ENCODE results near the gene MXRA7.
A peak's percentile ranks its signal among the peaks of the same experiment; 100 is the strongest.
"Not testable (repeated sequence)": the region's sequence is repeated elsewhere in the genome, so short reads cannot be mapped to it uniquely, and the experiment has no call there.

The MXRA7 gene

DNA sequence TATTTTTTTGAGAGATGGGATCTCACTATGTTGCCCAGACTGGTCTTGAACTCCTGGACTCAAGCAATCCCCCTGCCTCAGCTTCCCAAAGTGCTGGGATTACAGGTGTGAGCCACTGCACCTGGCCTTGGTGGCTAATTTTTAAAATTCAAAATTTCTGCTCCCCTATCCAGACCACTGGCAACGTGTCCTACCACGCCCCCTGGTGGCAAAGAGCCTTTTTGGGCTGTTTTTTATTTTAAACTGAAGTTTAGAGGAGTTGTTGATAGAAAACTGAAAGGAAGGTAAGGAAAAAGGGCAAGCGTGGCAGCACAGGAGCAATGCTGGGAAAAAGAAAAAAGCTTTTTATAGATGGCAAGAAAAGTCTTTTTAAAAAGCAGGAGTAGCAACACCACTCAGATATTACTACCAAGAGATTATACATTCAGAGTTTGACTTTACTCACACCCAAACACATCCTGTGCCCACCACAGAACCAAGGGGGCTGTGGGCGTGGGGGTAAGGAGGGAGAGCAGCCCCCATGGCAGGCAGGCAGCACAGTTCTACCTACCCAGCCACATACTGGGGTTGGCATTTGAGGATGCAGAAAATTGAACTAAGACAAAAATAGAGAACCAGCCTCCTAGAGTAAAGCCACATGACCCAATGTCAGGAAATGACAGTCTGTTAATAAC is 4.2 kb upstream of the MXRA7 start:
- peak; percentile 64 for DNase-seq

DNA sequence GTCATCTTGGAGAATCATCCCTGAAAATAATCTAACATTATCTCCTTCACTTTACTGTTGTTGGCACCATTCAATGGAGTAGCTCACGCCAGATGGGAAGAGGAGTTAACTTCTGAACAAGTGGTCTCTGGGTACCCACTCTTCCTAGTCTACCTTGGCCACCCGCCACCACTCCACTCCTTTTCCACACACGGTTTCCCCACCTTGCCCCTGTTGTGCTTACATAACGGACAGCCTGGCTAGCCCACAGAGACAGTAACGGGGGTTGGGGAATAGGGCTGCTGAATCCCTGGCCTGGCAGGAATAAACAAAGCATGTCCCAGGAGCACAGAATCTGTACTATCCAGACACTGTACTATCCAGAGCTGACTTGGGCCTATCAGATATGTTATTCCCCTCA is 3.6 kb upstream of the MXRA7 start:
- DNase-seq, result no peak

DNA sequence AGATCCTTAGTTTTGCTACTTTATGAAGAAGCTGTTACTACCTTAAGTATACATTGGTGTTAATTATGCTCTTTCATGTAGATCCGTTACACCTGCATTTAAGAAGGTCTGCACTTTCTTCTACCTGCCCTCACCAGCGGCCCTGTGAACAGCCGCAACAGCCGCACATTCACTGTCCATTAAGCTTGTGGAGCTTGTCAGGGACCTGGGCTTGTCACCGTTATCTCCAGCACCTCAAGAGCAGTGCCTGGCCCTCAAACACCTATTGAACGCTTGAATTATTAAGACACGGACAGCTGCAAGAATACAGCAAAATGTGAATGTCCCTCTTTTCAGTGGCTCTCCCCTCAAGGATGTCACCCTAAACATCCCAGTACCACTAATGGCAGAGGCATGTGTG is 3.0 kb upstream of the MXRA7 start:
- no peak for DNase-seq

DNA sequence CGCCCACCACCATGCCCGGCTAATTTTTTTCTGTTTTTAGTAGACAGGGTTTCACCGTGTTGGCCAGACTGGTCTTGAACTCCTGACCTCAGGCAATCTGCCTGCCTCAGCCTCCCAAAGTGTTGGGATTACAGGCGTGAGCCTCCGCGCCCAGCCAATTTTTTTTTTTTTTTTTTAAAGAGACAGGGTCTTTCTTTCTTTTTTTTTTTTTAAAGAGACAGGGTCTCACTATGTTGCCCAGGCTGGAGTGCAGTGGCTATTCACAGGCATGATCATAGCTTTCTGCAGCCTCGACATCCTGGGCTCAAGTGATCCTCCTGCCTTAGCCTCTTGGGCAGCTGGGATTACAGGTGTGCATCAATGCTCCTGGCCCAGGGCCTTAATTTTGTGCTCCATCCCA is 1.6 kb upstream of the MXRA7 start:
- not testable (repeated sequence) for DNase-seq

DNA sequence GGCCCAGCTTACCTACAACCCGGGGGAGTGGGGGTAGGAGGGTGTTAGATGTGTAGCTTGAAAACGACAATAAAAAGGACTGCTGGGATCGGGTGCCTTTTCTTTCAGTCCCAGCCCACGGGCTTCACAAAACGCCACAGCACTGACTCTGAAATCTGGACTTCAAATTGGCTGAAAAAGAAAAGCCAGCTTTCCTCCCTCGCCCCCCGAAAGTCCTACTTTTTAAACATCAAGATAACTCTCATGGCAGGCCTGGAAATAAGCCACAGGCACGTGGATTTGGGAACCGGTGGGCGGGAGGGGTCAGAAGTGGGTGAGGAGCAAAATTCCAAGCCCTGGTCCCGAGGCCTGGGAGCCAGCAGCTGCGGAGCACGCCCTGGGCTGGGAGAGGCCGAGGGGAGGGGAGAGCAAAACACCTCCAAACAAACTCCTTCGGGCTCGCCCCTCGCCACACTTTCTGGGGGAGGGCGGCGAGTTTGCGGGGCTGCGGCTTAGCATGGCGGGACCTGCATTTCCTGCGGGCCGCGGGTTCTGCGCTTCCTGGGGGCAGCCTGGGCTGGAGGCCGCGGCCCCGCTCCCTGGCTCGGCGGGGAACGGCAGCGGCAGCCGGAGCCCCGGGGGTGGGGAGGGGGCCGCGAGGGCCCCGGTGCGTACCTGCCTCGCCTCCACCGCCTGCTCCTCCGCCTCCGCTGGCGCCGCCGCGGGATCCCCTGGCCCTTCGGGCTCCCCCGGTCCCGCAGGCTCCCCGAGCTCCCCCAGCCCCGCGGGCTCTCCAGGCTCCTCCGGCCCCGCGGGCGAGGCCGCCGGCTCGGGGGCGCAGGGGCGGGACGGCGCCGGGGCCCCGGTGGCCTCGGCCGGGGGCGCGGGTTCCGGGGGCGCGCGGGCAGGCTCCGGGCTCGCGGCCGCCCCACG is 558 bp downstream of the MXRA7 start:
- not testable (repeated sequence) for DNase-seq

DNA sequence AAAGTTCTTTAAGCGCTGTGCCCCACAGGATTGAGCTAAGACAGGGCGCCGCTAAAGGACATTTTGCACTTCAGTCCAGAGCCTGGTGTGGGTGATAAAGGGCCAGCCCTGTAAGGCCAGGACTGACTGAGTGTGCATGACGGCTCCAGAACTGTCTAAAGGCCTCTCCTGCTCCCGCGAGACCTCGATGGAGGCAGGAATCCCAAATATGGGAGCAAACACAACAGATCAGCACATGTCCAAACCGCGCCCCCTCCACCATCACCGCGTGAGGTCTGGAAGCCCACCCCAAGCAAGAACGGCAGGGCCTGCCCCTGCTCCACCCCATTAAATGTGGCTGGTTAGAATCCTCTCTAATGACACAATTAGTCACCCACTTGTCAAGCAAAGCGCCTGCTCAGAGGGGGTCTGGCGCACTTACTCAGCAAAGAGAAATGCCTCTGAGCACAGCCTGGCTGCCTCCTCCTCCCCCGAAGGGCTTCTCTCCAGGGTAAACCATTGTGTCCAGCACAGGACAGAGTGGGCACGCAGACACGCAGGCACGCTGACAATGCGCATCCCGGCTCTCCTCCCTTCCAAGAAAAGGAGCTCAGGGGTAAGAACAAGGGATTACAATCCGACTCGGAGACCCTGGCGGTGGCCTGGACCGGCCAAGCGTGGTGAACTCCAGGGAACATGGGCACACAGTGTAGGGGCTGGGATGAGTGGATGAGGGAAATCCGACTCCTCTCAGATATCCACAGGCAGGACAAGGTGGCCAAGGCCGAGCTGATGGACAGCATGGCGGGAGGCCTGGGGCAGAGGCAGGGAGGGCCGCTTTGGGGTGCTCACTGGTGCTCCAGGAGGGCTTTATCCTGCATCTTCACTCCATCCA is 1.5 kb downstream of the MXRA7 start:
- DNase-seq, result no peak

DNA sequence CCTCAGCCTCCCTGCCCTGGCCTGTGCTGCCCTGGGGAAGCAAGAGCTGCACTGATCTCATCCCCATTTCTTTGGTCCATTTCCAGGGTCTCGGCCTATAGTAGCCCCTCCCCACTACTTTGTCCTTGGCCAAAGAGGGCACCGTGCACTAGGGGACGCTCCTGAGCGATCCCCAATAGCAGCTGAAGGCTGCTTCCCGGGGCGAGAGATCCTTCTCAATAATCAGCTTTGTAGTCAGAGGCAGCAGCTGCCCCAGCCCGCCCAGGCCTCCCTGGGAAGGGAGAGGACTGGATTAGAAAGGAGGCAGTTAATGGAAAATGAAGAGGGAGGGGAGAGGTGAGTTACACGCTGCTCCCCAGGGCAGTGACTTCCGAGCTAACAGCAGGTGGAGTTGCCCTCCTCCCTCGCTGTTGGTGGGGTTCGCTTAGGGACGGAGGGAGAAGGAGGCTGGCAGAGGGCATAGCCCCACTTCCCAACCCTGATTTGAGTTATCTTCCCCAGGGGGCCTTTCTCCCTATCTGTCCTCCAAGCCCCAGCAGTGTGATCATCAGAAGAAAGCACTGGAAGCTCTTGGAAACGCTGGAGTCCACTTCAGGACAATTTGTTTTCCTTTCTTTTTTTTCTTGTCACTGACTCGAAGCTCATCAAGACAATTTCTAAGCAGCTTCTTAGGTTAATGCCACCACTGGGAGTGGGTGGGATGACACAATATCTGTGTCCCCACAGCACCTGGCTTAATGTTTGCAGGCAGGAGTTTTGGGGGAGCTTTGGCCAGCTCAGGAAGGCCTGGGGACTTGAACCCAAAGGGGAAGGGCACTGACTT is 2.6 kb downstream of the MXRA7 start:
- DNase-seq, result no peak

DNA sequence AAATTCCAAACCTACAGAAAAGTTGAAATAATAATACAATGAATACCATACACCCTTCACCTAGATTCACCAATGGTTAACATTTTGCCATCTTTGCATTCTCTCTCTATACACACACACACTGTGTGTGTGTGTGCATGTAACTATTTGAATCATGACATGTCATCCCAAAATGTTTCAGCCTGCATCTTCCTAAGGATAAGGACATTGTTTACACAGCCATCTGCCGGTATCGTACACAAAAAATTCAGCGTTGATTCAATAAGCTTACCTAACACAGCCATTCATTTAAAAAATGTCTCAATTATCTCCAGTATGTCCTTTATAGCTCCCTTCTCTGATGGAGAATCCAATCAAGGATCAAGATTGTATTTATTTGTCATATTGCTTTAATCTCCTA is 3.9 kb downstream of the MXRA7 start:
- no peak for DNase-seq

DNA sequence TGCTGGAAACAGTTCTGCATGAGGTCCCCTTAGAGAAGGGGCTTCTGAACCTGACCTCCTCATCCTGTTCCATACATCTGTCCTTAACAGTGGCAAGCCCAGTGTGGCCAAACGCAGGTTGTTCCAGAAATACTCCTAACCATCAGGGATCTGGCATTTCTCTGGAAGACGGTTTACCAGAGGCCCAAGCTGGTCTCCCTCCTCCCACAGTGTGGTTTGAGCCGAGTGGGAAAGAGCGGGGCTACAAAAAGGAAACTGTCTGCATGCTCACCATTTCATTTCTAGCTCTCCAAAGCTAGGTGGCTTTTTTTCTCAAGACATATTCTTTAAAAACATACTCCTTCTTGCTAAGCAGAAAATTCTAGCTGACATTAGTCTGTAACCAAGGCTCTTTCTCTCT is 6.0 kb downstream of the MXRA7 start:
- no peak for DNase-seq

DNA sequence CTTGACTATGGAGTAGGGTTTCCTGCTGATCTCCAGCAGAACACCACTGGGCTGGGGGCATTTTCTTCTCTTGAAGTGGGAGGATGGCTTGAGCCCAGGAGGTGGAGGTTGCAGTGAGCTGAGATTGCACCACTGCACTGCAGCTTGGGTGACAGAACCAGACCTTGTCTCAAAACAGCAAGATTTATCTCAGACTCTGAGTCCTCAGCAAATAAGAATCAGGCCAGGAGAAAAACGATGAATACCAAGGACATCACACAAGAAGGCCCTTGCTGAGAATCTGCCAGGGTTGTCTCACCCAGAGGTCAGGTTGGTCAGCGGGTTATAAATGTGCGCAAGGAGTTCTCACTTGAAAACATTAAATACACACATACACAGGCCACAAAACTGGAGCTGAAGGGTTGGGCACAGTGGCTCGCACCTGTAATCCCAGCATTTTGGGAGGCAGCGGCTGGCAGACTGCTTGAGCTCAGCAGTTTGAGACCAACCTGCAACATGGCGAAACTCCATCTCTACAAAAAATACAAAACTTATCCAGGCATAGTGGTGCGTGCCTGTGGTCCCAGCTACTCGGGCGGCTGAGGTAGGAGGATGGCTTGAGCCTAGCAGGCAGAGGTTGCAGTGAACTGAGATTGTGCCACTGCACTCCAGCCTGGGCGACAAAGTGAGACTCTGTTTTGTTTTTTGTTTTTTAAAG is 7.7 kb downstream of the MXRA7 start:
- no peak for DNase-seq

DNA sequence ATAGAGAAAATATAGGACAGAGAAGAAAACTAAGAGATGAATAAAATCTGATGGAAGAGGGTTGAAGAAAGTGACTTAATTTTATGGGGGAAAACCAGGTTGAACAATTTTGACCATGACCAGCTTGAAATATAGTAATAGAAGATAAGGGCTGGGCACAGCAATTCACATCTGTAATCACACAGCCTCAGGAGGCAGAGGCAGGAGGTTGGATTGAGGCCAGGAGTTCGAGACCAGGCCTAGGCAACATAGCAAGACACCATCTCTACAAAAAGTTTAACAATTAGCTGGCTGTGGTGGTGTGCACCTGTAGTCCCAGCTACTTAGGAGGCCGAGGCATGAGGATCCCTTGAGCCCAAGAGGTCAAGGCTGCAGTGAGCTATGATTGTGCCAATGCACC is 8.7 kb downstream of the MXRA7 start:
- no peak for DNase-seq

DNA sequence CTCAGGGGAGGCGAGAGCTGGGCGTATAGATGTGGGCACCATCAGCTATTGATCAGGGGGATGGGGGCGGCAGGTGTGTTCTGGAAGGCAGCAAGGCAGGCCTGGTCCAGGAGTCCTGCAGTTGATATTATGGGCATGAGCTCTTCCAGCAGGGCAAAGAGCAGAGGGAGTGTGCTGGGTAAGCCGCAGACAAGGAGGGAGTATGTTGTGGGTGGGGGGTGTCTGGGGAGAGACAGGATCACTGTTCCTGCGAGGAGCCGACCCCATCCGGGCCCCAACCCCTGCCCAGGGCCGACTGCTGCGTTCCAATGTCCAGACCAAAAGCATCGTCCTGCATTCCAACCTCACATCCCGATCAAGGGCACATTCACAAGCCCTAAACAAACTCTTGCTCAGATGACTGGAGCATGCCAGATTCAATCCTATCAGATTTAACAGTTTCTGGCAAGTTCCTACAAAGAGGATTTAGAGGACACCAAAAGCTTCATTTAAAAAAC is 9.2 kb downstream of the MXRA7 start:
- no peak for DNase-seq

DNA sequence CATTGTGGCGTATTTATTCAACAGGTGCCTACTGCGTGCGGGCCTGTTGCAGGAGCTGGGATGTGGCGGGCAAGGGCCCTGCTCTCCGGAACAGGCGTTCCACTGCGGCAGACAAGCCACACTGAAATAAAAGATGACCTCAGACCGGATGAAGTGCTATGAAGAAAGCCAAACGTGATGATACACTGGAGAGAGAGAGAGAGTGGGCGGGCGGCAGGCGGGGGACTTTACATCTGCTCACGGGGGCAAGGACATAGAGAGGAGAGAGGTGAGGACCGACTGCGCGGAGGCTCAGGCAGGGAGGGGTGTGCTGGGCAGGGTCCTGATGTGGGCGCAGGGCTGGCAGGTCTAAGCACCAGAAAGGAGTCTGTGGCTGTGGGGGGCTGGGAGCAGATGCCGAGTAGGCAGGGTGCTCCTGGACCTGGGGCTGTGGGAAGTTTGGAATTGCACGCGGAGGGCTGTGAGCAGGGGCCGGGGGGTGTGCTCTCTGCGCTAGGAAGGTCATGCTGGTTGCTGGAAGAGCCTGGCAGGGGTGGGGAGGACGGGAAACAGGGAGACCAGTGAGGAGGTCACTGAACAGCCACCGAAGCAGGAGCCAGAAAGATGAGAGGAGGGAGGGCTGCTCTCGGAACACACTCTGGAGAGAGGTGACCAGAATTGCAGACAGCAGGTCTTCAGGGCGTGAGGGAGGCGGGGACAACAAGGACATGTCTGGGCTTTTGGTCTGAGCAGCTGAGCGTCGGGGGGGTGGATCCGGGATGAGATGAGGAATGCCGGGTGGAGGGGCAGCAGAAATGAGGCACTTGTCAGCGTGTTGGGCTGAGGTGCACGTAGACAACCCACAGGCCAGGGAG is 9.9 kb downstream of the MXRA7 start:
- DNase-seq, result no peak

DNA sequence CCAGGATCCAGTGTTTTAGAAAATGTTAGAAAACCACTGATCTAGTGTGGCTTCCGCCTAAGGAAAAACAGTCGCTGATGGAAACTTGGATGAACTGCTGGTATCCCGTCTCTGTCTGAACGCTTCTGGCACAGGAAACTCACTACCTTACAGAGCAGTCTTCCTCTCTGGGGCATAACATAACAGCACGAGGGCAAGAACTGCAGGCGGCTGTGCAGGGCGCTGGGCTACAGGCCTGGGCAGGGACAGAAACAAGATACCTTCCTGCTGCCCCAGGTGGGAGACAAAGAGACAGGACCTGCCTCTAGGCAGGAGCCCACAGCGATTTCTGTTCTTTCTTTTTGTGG is 10.5 kb downstream of the MXRA7 start:
- no peak for DNase-seq

DNA sequence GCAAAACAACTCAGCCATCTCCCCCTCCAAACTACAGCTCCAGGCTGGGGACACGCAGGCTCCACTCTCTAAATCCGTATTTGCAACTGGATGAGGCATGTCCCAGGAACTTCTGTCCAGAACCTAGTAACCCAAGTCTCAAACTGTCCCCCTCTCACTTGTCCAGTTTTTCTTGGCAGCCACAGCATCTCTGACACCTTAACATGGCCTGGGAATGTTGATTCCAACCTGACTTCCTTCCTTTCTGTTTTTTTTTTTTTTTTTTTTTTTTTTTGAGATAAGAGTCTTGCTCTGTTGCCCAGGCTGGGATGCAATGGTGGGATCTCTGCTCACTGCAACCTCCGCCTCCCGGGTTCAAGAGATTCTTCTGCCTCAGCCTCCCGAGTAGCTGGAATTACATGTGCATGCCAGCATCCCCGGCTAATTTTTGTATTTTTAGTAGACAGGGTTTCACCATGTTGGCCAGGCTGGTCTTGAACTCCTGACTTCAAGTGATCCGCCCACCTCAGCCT is 12.2 kb downstream of the MXRA7 start:
- DNase-seq, result not testable (repeated sequence)

DNA sequence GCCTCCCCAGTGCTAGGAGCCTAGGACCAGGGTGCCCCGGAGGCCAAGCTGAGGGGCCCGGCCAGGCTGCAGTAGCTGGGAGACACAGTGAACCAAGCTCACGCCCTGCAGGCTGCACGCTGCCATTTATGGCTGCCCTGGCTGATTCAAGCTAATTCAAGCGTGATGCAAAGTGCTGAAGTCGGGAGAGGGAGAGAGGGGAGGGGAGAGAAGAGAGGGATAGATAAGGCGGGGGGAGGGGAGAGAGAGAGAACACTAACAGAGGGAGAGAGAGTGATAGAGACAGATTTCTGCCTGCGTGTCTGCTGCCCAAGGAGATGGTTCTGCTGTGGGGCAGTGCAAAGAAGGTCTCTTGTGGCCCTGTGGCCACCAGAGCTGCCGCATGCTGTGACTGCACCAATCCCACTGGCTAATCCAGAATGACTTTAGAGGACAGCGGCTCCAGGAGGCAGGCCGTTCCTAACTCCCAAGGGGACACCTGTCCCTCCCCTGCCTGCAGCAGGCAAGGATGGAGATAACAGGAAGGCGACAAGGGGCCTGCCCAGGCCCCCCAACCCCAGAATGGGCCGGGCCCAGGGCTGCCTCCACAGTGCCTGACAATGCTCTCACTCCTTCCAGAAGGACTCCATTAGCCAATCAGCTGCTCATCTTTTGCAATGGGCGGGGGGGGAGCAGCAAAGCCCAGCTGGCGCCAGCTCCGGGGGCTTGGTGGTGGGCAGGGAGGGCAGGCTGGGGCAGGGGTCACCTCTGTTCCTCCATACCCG is 12.9 kb downstream of the MXRA7 start:
- DNase-seq, result no peak

DNA sequence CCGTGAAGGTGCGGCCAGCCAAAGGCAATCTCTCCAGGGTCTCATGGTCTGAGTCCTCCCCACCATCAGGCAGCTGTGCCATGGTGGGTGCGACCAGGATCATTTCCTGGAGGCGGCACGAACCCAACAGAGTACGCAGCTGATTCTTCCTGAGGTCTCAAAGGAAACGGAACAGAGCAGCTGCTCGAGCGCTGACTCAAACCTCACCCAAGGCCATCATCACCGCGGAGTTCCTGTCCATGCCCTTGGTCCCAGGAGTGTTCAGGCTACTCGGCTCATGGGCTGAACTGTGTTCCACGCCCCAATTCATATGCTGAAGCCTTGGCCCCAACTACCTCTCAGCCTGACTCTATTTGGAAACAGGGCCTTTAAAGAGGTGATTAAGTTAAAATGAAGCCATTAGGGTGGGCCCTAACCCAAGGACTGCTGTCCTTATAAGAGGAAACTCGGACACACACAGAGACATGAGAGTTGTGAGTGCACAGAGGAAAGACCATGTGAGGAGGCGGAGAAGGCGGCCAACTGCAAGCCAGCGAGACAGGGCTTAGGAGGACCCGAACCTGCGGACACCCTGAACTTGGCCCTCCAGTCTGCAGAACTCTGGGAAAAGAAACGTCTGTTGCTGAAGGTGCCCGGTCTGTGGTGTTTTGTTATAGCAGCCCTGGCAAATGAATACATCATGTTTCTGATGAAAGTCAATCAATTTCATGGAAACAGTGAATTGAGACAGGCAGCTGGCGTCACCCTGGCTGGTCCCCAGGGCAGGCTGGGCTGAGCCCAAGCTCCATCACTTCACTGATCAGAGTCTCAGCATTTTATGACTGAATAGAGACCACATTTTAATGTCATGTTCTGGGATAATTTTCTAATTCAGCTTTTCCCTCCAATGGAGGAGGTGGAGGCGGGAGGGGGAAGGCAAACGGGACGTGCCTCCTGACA is 13.7 kb downstream of the MXRA7 start:
- DNase-seq, result no peak

DNA sequence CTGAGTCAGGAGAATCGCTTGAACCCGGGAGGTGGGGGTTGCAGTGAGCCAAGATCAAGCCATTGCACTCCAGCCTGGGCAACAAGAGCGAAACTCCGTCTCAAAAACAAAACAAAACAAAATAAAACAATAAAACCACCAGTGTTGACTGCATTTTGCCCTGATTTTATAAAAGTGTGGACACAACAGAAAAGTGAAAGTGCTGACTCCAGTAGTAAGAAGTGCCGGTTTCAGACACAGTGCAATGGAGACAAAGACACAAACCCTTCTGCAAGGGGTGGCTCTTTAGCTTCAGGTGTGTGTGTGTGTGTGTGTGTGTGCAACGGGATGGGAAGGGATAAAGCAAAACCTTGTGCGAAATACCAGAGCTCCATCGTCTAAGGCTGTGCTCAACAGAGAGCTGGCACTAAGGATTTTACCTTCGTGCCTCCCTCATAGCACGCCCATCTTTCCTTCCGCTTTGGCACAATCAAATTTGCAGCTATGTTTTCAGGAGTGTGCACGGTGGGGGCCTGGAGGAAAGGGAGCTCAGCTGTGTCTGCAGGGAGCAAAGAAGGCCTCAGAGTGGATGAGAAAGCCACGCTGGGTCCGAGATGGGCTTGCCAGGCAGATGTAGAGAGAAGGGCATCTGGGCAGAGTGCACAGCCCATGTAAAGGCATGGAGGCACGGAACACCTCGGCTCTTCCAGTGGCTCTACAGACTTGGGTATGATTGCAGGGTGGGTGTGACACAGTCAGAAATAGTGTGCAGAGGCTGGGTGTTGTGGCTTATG is 15.5 kb downstream of the MXRA7 start:
- DNase-seq, result no peak
